GM15510 (cell line): Measurements from ENCODE around the gene MMADHC.

Experiments used
- POLR2A ChIP-seq: IDR thresholded peaks from 3 replicates; pipeline ENCODE4 v1.6.1; 2011; ENCODE audit warnings: borderline replicate concordance; ENCODE audit not compliant: insufficient read length; ENCODE audit errors: extremely low read depth

The MMADHC gene

DNA sequence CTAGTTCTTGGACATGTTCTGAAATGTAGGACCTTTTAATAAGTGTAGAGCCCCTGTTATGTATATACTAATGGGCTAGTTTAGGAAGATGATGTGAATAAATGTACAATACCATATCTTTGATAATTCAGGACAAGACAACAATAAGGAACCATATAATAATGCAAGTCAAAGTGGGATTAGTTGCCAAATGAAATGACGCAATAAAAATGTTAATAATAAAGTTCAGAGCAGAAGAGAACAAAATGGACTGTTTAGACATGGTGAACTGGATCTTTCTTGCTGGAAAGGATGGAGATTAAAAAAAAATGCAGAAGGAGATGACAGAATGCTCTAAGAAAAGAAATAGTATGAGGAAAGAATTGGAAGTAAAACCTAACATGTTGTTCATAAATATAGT, 43.7 kb downstream of the MMADHC start:
- no peak for TF ChIP-seq POLR2A

DNA sequence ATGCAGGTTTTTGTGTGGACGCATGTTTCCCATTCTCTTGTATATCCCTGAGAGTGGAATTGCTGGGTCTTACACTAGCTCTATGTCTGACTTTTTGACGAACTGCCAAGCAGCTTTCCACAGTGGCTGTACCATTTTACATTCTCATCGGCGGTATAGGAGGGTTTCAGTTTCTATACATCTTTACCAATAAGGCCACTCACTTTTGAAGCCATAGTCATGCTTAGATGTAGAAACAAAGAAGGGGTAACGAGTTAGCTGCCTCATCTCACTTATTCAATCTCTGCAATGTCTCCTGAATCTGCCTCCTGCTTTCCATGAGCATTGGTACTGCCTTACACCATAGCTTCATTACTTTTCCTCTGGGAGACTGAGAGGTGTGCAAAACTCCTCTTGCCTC, 47.4 kb downstream of the MMADHC start:
- TF ChIP-seq POLR2A, result no peak

DNA sequence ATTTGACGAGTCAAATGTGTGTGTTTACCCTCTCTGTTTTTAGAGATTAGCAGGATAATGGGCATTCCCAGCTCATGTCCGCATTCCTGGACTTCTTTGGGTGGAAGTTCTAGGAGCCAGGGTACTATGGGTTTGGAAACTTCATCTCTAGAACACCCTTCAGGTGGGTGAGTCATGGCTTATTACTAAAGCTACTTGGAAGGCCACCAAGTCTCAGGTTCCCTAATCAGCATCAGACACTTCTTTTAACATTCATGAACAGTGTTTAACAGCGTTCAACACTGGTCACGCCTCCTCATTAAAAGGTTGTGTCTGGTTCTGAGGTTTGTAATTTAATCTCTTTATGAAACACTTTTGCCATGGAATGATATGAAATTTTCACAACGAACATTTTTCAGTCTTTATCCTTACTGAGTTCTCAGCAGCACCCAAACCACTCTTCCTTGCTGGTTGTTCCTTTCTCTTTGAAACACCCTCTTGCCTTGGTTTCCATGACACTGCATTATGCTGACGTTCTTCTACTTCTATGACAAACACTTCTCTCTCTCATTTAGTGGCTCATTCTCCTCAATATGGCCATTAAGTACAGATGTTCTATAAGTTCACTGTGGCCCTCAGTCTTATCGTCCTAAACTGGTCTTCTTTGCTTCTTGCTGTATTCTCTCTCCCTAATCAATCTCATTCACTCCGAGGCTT, 49.3 kb downstream of the MMADHC start:
- no peak for TF ChIP-seq POLR2A

DNA sequence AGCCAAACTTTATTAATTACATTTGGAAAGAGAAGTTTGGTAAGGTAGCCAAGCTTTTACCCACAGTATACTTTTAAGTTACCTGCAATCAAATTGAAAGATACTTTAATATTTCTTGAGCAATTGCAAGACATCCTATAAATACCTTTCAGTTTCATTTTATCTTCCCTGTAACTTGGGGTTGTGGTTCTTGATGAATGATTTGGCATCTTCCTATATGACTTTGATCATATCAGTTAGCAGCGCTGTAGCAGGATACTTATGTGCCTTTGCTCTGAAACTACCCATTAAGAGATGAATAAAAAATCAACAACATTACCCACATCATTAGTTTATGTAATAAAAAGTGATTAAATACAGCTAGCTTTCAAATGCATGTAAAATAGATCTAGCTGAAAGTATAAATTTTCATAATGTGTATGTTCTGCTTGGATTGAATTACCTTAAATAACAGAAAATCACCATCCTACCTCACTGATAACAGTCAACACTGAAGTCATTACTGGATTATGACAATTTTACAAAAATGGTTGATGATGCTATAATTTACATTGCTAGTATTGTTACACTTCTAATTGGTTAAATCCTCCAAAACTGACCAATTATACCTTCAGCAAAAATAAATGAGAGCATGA, 50.4 kb downstream of the MMADHC start:
- no peak for TF ChIP-seq POLR2A

DNA sequence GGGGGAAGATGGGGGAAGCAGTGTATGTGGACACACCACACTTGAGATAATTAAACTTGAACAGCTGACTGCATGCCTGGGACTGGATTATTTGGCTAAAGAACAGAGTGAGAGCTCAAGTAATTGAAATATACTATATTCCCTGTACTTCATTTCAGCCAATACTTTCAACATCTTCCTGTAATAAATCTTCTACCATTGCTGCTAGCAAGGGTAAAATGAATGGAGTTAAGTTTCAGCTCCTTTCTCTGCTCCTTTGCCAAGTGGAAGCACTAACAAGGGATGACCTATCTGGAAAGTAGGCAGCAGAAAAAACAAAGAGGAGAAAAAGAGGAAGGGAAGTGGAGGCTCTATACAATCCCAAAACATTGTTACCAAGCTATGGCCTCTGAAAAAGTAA, 50.9 kb downstream of the MMADHC start:
- no peak for TF ChIP-seq POLR2A

DNA sequence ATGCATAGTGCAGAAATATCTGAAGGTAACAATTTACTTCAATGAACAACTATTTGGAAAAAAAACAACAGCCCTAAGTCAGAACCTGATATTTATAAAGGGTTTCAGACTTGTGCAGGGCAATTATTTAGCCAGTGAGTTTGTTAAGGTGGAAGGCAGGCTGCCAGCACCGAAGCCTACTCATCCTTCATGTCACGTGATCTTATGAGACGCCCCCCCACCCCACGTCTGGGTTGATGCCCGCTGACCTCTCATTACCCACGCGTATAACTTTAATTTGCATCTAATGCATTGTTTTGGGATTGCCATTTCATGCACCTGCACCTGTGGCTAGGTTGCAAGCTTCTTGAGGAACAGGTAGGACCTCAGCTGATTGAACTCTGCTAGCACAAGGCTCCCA, 52.9 kb downstream of the MMADHC start:
- no peak for TF ChIP-seq POLR2A

DNA sequence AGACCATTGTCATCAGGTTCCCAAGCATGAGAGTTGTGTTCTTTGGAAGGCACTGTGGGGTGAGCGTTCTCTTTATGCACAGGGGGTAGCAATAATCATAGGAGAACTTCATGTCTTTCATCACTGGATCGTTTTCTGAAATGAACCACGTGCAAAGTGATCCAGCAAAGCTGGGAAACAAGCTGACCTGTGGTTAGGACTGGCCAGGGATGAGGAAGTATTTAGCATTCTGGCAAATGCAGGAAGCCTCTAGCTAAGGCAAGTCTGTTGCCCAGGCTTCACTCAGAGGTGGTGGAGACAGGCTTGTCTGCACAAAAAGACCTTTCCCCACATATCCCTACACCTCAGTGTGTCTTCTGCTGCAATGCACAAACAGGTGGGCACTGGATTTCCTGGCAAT, 58.6 kb downstream of the MMADHC start:
- TF ChIP-seq POLR2A, result no peak

DNA sequence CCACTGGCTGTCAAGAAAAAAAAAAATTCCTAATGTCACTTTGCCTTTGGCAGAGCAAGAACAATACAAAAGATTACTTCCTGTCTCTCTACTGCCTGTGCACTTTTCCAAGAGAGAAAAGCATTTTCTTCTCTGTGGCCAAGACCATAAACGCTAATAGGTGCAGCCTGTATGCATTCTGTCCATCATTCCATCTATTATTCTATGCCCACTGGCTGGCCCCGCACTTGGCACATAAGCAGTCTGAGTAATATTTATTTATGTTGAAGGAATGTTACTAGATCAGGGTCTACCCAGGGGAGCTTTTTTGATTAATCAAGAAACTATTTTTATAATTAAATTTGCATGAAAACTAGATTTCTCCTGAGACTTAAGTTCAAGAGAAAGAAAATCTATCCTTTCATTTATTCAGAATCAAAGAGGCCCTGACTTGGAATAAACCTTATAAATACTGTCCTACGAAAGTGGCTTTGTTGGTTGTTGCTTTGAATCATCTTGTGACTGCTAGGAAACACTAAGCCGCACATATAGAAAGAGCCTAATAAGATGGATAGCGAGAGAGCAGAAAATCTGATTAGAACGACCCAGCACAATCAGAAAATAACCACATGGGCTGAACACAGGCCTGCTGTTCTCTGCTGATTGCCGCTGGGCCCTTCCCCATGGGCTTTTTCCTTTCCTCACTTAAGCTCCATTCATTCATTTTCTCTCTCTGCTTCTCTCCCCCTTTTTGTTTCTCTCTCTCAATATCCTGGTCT, 59.4 kb downstream of the MMADHC start:
- TF ChIP-seq POLR2A, result no peak

DNA sequence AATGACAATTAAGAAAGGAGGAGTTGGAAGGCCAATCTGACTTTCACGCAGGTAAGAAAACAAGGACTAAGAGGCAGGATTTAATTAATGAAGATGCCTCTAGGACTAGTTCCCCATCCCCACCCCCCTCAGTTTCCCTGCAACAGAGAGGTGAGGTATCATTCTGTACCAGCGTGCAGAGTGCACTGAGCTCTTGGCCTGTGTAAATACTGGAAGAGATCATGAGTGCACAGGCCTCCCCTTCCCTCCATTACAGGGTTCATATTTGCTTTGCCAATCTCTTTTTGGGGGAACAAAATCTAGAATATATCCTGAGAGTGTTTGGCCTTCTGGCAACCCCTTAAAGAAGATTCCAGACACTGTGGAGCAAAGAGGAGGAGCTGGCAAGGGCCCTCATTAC, 60.9 kb downstream of the MMADHC start:
- TF ChIP-seq POLR2A, result no peak

DNA sequence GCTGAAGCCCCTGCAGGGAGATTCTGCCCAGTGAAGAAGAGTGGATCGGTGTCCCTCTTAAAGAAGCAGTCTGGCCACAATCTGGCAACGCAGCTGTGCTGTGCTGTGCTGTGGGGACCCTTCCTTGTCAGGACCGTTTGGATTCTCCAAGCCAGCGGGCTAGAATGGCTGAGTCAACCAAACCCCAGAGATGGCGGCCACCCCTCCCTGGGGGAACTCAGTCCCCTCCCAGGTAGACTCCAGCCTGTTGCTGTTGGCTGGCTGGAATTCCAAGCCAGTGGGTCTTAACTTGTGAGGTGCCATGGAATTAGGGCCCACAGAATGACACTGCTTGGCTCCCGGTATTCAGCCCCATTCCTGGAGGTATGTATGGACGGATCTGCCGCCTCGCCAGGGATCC, 62.3 kb downstream of the MMADHC start:
- TF ChIP-seq POLR2A, result no peak
